Measurements from ENCODE around the gene YIF1B. TPM values are rescaled to one million over a fixed set of nuclear protein-coding genes. Genes with fewer than 3 reads are reported as not detected.

The YIF1B gene
- total RNA-seq, 1 experiment from 2014 or later, result 73.2 TPM

GRCh38 chr19:38309615-38310278 is 6.0 kb downstream of the YIF1B start:
- Histone ChIP-seq H2AFZ (ENCODE audit: low read length) (no peak overlapping the region), H3K79me2 (ENCODE audit: insufficient read depth, low read length) (no peaks in the 10 kb centered on the region), H3K9me3 (ENCODE audit: control insufficient read depth, low read depth, low read length) (no peaks in the 10 kb centered on the region), H3K27ac (ENCODE audit: insufficient read length, low read depth, low read length) (no peak overlapping the region), H3T11ph (ENCODE audit: low read length) (no peak overlapping the region), H3K4me2 (ENCODE audit: insufficient read depth, insufficient read length, low read length) (no peak overlapping the region), H2BK15ac (ENCODE audit: low read depth, low read length) (no peak overlapping the region), H4K20me1 (ENCODE audit: control insufficient read depth, insufficient read depth, insufficient read length) (no peaks in the 10 kb centered on the region), H3K56ac (ENCODE audit: insufficient read length, low read depth, low read length) (no peak overlapping the region), H4K91ac (ENCODE audit: insufficient read length, low read depth, low read length) (no peak overlapping the region), H2BK5ac (ENCODE audit: insufficient read length, low read length) (no peak overlapping the region), H3K18ac (ENCODE audit: insufficient read length, low read depth, low read length) (no peak overlapping the region), H2BK12ac (ENCODE audit: insufficient read length, low read depth, low read length) (no peak overlapping the region), H2BK20ac (ENCODE audit: low read depth, low read length, poor library complexity, severe bottlenecking) (no peak overlapping the region), H3K4ac (ENCODE audit: low read depth, low read length) (no peak overlapping the region), H3K9ac (ENCODE audit: extremely low read depth, insufficient read length, low read length) (no peak overlapping the region), H3K23me2 (ENCODE audit: insufficient read length, low read depth, low read length, poor library complexity, severe bottlenecking) (no peaks in the 10 kb centered on the region), H2AK5ac (ENCODE audit: insufficient read length, low read length) (no peak overlapping the region), H4K8ac (replicated peaks; ENCODE audit: insufficient read length, low read depth, low read length) (no peak overlapping the region), H4K5ac (ENCODE audit: insufficient read length, low read depth, low read length) (no peak overlapping the region), H2BK120ac (ENCODE audit: low read depth, low read length, poor library complexity, severe bottlenecking) (no peak overlapping the region), H3K79me1 (ENCODE audit: insufficient read depth, low read depth, low read length, poor library complexity, severe bottlenecking) (no peaks in the 10 kb centered on the region), H3K23ac (ENCODE audit: insufficient read length, low read depth, low read length) (no peak overlapping the region), H3K14ac (ENCODE audit: insufficient read depth, low read length) (no peak overlapping the region), H3K27me3 (ENCODE audit: insufficient read depth, low read length) (no peaks in the 10 kb centered on the region), H3K4me1 (ENCODE audit: insufficient read depth, low read length) (no peaks in the 10 kb centered on the region; the same call in 1 of the 2 replicates)
- Mint-ChIP-seq H3K36me3 (ENCODE audit: insufficient read depth in 1 of 3, low read depth in 3 of 3) (peaks cover 3 to 22% (median 8%) of the 10 kb centered on the region in 3 experiments; a peak in 6 of 7 replicates), H3K27me3 (ENCODE audit: low read depth) (no peaks in the 10 kb centered on the region), H3K27ac (no peak overlapping the region), H3K4me3 (no peak overlapping the region), H3K4me1 (peaks cover 9 to 14% of the 10 kb centered on the region in 2 experiments), H3K9me3 (no peaks in the 10 kb centered on the region)
- DNase-seq, result no peak
- no CpG with 5 or more reads among the region's 3 CpGs for WGBS (ENCODE audit: extremely low coverage, insufficient read length, low lambda C conversion rate)
- TF ChIP-seq, protein P1, sequence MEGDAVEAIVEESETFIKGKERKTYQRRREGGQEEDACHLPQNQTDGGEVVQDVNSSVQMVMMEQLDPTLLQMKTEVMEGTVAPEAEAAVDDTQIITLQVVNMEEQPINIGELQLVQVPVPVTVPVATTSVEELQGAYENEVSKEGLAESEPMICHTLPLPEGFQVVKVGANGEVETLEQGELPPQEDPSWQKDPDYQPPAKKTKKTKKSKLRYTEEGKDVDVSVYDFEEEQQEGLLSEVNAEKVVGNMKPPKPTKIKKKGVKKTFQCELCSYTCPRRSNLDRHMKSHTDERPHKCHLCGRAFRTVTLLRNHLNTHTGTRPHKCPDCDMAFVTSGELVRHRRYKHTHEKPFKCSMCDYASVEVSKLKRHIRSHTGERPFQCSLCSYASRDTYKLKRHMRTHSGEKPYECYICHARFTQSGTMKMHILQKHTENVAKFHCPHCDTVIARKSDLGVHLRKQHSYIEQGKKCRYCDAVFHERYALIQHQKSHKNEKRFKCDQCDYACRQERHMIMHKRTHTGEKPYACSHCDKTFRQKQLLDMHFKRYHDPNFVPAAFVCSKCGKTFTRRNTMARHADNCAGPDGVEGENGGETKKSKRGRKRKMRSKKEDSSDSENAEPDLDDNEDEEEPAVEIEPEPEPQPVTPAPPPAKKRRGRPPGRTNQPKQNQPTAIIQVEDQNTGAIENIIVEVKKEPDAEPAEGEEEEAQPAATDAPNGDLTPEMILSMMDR (conservative IDR thresholded peaks at IDR 0.05), result no peak
